AG08395 (cell line): ENCODE results near the gene ITPK1.

Experiments
- DNase-seq: peaks from one replicate; pipeline ENCODE4 v3.0.0; 2012; ENCODE audit warnings: mixed read lengths, low spot score

Gene ITPK1

GRCh38 chr14:93103392-93104080 lies 12.2 kb downstream of the ITPK1 start:
- no peak for DNase-seq

- DNase-seq: no peak
Observed at GRCh38 chr14:93102141-93102540, 13.6 kb downstream of the ITPK1 start.

GRCh38 chr14:93101181-93101580 lies 14.5 kb downstream of the ITPK1 start:
- no peak for DNase-seq

GRCh38 chr14:93100570-93100969 lies 15.2 kb downstream of the ITPK1 start:
- no peak for DNase-seq

- no peak for DNase-seq
Observed at GRCh38 chr14:93100100-93100499, 15.6 kb downstream of the ITPK1 start.

GRCh38 chr14:93099643-93100042 lies 16.1 kb downstream of the ITPK1 start:
- DNase-seq: no peak

GRCh38 chr14:93099196-93099595 lies 16.5 kb downstream of the ITPK1 start:
- no peak for DNase-seq

- DNase-seq: no peak
Observed at GRCh38 chr14:93096691-93097322, 18.9 kb downstream of the ITPK1 start.

GRCh38 chr14:93095742-93096510 lies 19.8 kb downstream of the ITPK1 start:
- no peak for DNase-seq

- no peak for DNase-seq
Observed at GRCh38 chr14:93094121-93094918, 21.4 kb downstream of the ITPK1 start.

- no peak for DNase-seq
Observed at GRCh38 chr14:93092606-93093556, 22.8 kb downstream of the ITPK1 start.

GRCh38 chr14:93091666-93092065 lies 24.1 kb downstream of the ITPK1 start:
- no peak for DNase-seq

- DNase-seq: peak; percentile 53
Observed at GRCh38 chr14:93090826-93091555, 24.7 kb downstream of the ITPK1 start.

- peak; percentile 19 for DNase-seq
Observed at GRCh38 chr14:93089521-93090269, 26.0 kb downstream of the ITPK1 start.

GRCh38 chr14:93086441-93087055 lies 29.2 kb downstream of the ITPK1 start:
- no peak for DNase-seq

GRCh38 chr14:93085911-93086310 lies 29.8 kb downstream of the ITPK1 start:
- DNase-seq: no peak

- DNase-seq: no peak
Observed at GRCh38 chr14:93084866-93085857, 30.6 kb downstream of the ITPK1 start.

GRCh38 chr14:93084402-93084801 lies 31.3 kb downstream of the ITPK1 start:
- no peak for DNase-seq
